Measurements from ENCODE around the gene FBN2. TPM values are rescaled to one million over a fixed set of nuclear protein-coding genes. Genes with fewer than 3 reads are reported as not detected.

FBN2 gene
- total RNA-seq, 4 donors from 2014 or later = 0.24 to 1.3 (median 0.89) TPM

- Histone ChIP-seq H3K36me3 (no peaks in the 10 kb centered on the region), H3K9me3 (no peaks in the 10 kb centered on the region), H3K4me3 (no peak overlapping the region), H3K27me3 (no peaks in the 10 kb centered on the region), H3K27ac (no peak overlapping the region), H3K4me1 (no peaks in the 10 kb centered on the region)
- no peak for DNase-seq (ENCODE audit: low spot score in 2 of 2)
- TF ChIP-seq EP300 (IDR thresholded peaks at IDR 0.05) (no peak), CTCF (IDR thresholded peaks at IDR 0.05) (no peak), POLR2AphosphoS5 (IDR thresholded peaks at IDR 0.05) (no peak), POLR2A (IDR thresholded peaks at IDR 0.05) (no peak)
- 41% methylated on average over 2 of the region's 2 CpGs for WGBS
Measured at GRCh38 chr5:128290152-128290858, 247.7 kb downstream of the FBN2 start.

- no peak overlapping the region for H3K4me3 ChIP-seq
- no peaks in the 10 kb centered on the region for H3K9me3 ChIP-seq
- H3K36me3 ChIP-seq = no peaks in the 10 kb centered on the region
- H3K27me3 ChIP-seq = no peaks in the 10 kb centered on the region
- DNase-seq (ENCODE audit: low spot score in 2 of 2) = no peak
- no peaks in the 10 kb centered on the region for H3K4me1 ChIP-seq
- TF ChIP-seq EP300 (IDR thresholded peaks at IDR 0.05) (no peak), POLR2AphosphoS5 (IDR thresholded peaks at IDR 0.05) (no peak), CTCF (IDR thresholded peaks at IDR 0.05) (no peak), POLR2A (IDR thresholded peaks at IDR 0.05) (no peak)
- no peak overlapping the region for H3K27ac ChIP-seq
- WGBS = 94% methylated on average over 2 of the region's 2 CpGs
Measured at GRCh38 chr5:128287740-128288139, 250.3 kb downstream of the FBN2 start.

- DNase-seq (ENCODE audit: low spot score in 2 of 2) = no peak
- Histone ChIP-seq H3K27me3 (no peaks in the 10 kb centered on the region), H3K9me3 (no peaks in the 10 kb centered on the region), H3K27ac (no peak overlapping the region), H3K36me3 (no peaks in the 10 kb centered on the region), H3K4me1 (no peaks in the 10 kb centered on the region), H3K4me3 (no peak overlapping the region)
- WGBS = 88% methylated on average over 2 of the region's 2 CpGs
- no peak for TF ChIP-seq CTCF (IDR thresholded peaks at IDR 0.05)
- TF ChIP-seq POLR2A (IDR thresholded peaks at IDR 0.05) = no peak
- TF ChIP-seq POLR2AphosphoS5 (IDR thresholded peaks at IDR 0.05) = no peak
- TF ChIP-seq EP300 (IDR thresholded peaks at IDR 0.05) = no peak
Measured at GRCh38 chr5:128284236-128284635, 253.8 kb downstream of the FBN2 start.

GRCh38 chr5:128279345-128279744, 258.7 kb downstream of the FBN2 start:
- WGBS = 71% methylated on average over 2 of the region's 2 CpGs
- Histone ChIP-seq H3K9me3 (no peaks in the 10 kb centered on the region), H3K4me3 (no peak overlapping the region), H3K36me3 (no peaks in the 10 kb centered on the region), H3K27me3 (no peaks in the 10 kb centered on the region), H3K4me1 (no peaks in the 10 kb centered on the region), H3K27ac (no peak overlapping the region)
- no peak for DNase-seq (ENCODE audit: low spot score in 2 of 2)
- TF ChIP-seq EP300 (IDR thresholded peaks at IDR 0.05) (no peak), POLR2A (IDR thresholded peaks at IDR 0.05) (no peak), POLR2AphosphoS5 (IDR thresholded peaks at IDR 0.05) (no peak), CTCF (IDR thresholded peaks at IDR 0.05) (no peak)

- 72% methylated on average over 6 of the region's 6 CpGs for WGBS
- TF ChIP-seq POLR2AphosphoS5 (IDR thresholded peaks at IDR 0.05) (no peak), EP300 (IDR thresholded peaks at IDR 0.05) (no peak), CTCF (IDR thresholded peaks at IDR 0.05) (no peak), POLR2A (IDR thresholded peaks at IDR 0.05) (no peak)
- Histone ChIP-seq H3K27ac (no peak overlapping the region), H3K27me3 (no peaks in the 10 kb centered on the region), H3K9me3 (no peaks in the 10 kb centered on the region), H3K4me3 (no peak overlapping the region), H3K4me1 (no peaks in the 10 kb centered on the region), H3K36me3 (no peaks in the 10 kb centered on the region)
- no peak for DNase-seq (ENCODE audit: low spot score in 2 of 2)
Measured at GRCh38 chr5:128276537-128277216, 261.4 kb downstream of the FBN2 start.
